H1 (cell line): ENCODE data around the gene RPS29. TPM values are rescaled to one million over a fixed set of nuclear protein-coding genes. Genes with fewer than 3 reads are reported as not detected.

ENCODE experiments used
- ASH2L ChIP-seq: fragments of 200-600, 300-600 bp; sonication (generic); IDR thresholded peaks from one replicate; pipeline ENCODE4 v1.7.1; 2017; ENCODE audit warnings: low read length
- ATF3 ChIP-seq: IDR thresholded peaks from 2 replicates; pipeline ENCODE4 v1.6.1; 2011; ENCODE audit warnings: low read depth, mild to moderate bottlenecking, low read length; ENCODE audit not compliant: insufficient read depth
- BCL11A ChIP-seq, 2 experiments: IDR thresholded peaks; one replicate each; pipeline ENCODE4 v1.6.1; 2011; ENCODE audit warnings: low read depth in 2 of 2, low read length in 2 of 2, mild to moderate bottlenecking in 2 of 2
- CBX8 ChIP-seq: fragments of 300-800, 300-1000 bp; sonication (generic); IDR thresholded peaks from 2 replicates; pipeline ENCODE4 v1.7.1; 2016; ENCODE audit warnings: low read depth, low read length, borderline replicate concordance
- CHD1 ChIP-seq: IDR thresholded peaks from 2 replicates; pipeline ENCODE4 v1.6.1; 2012; ENCODE audit warnings: low read depth, low read length, improper control_type of control experiment
- CHD2 ChIP-seq: IDR thresholded peaks from 2 replicates; pipeline ENCODE4 v1.6.1; 2012; ENCODE audit warnings: low read length, improper control_type of control experiment
- EGR1 ChIP-seq: IDR thresholded peaks from 2 replicates; pipeline ENCODE4 v1.6.1; 2011; ENCODE audit warnings: low read depth, low read length, borderline replicate concordance
- HDAC2 ChIP-seq, 2 experiments: fragments of 300-600 bp in 1 of 2; sonication (generic) in 1 of 2; IDR thresholded peaks; 2 replicates each; pipeline ENCODE4 v1.6.1; 2011 to 2012; ENCODE audit warnings: low read depth in 2 of 2, low read length in 2 of 2, mild to moderate bottlenecking in 2 of 2, moderate library complexity in 2 of 2, borderline replicate concordance in 1 of 2, inconsistent platforms in 1 of 2
- HDAC6 ChIP-seq: IDR thresholded peaks from one replicate; pipeline ENCODE4 v1.7.1; 2012; ENCODE audit warnings: low read depth, mild to moderate bottlenecking, inconsistent platforms, low read length, moderate library complexity
- JUN ChIP-seq: IDR thresholded peaks from 2 replicates; pipeline ENCODE4 v1.6.1; 2011; ENCODE audit warnings: low read depth, mild to moderate bottlenecking, improper control_type of control experiment, low read length
- KDM5A ChIP-seq: fragments of 200-600 bp; IDR thresholded peaks from 2 replicates; pipeline ENCODE4 v1.7.1; 2012; ENCODE audit warnings: mild to moderate bottlenecking, low read length, inconsistent platforms, mixed read lengths
- MAX ChIP-seq: IDR thresholded peaks from 2 replicates; pipeline ENCODE4 v1.6.1; 2012; ENCODE audit warnings: inconsistent platforms
- NANOG ChIP-seq: IDR thresholded peaks from 2 replicates; pipeline ENCODE4 v1.6.1; 2011; ENCODE audit warnings: low read length, low read depth, mild to moderate bottlenecking, inconsistent platforms; ENCODE audit not compliant: insufficient read depth, poor library complexity, severe bottlenecking
- POLR2AphosphoS5 ChIP-seq: IDR thresholded peaks from 2 replicates; pipeline ENCODE4 v1.6.1; 2011; ENCODE audit warnings: low read depth, low read length
- POU5F1 ChIP-seq: IDR thresholded peaks from 2 replicates; pipeline ENCODE4 v1.6.1; 2011; ENCODE audit warnings: low read depth, mild to moderate bottlenecking, low read length, moderate library complexity
- RXRA ChIP-seq: IDR thresholded peaks from 2 replicates; pipeline ENCODE4 v1.6.1; 2011; ENCODE audit warnings: low read depth, mild to moderate bottlenecking, low read length, moderate library complexity; ENCODE audit not compliant: insufficient read depth
- SIN3A ChIP-seq, 2 experiments: IDR thresholded peaks in 1 of 2; conservative IDR thresholded peaks in 1 of 2; 2 replicates each; pipeline ENCODE4 v1.6.1; 2011 to 2012; ENCODE audit warnings: low read length in 2 of 2, improper control_type of control experiment in 1 of 2, low read depth in 1 of 2, mild to moderate bottlenecking in 1 of 2
- SP4 ChIP-seq: IDR thresholded peaks from 2 replicates; pipeline ENCODE4 v1.6.1; 2012; ENCODE audit warnings: low read length, inconsistent platforms
- SRF ChIP-seq: IDR thresholded peaks from 2 replicates; pipeline ENCODE4 v1.6.1; 2011; ENCODE audit warnings: mild to moderate bottlenecking, low read depth, low read length, moderate library complexity
- TEAD4 ChIP-seq: IDR thresholded peaks from 2 replicates; pipeline ENCODE4 v1.6.1; 2012; ENCODE audit warnings: low read depth, low read length, inconsistent platforms, mixed read lengths
- USF2 ChIP-seq: IDR thresholded peaks from 2 replicates; pipeline ENCODE4 v1.6.1; 2011; ENCODE audit warnings: low read length, improper control_type of control experiment
- ZNF274 ChIP-seq: IDR thresholded peaks from 2 replicates; pipeline ENCODE4 v1.7.0; 2012; ENCODE audit warnings: low read length, borderline replicate concordance; ENCODE audit errors: extremely low read depth
- polyA plus RNA-seq, 7 experiments: library from polyadenylated mRNA; depleted of rRNA in 3 of 7; stranded (reverse) in 5 of 7; unstranded in 2 of 7; fragments of >200 nt in 5 of 7; fragments of 200-250 nt in 2 of 7; gene quantifications; 1 replicate in 5 of 7; 2 replicates in 1 of 7; 4 replicates in 1 of 7; pipeline versions ENCODE4 v1.2.1 to v1.2.3, GENCODE V29; 2011 to 2013; ENCODE audit warnings: missing spikeins in 2 of 7, mixed read lengths in 2 of 7
- total RNA-seq: library from RNA; stranded (reverse); fragmentation: NEBNext Ultra II Directional; extraction: Animal tissue kit (Norgen Biotek cat#: 25700); gene quantifications from 2 replicates; pipeline ENCODE4 v1.2.1, GENCODE V29; 2021

RPS29 gene
- total and polyA plus RNA-seq, 2 of the 8 experiments (the other 6 are each of a cell fraction or from before 2014, with no cell fraction given), result 2,193 to 23,165 TPM

- TF ChIP-seq POLR2AphosphoS5 (peak; percentile 90), NANOG (no peak), ATF3 (peak; percentile 30; the same call in 1 of the 2 replicates), POU5F1 (no peak), HDAC2 (IDR thresholded peaks at IDR 0.05; ENCODE audit: borderline replicate concordance in 1 of 2, low read depth in 2 of 2, low read length in 2 of 2) (no peak), SIN3A (conservative IDR thresholded peaks at IDR 0.05 in 1 of 2, IDR thresholded peaks at IDR 0.05 in 1 of 2; ENCODE audit: low read depth in 1 of 2, low read length in 2 of 2) (0 out of 4 replicates have a peak, but pooled peaks of 1 of the 2 experiments have one; percentile 27), CHD2 (no peak), ZNF274 (no peak), CBX8 (no peak), EGR1 (no peak), CHD1 (no peak; the same call in 1 of the 2 replicates), RXRA (no peak), USF2 (no peak), SP4 (no peak; the same call in 1 of the 2 replicates), ASH2L (peak; percentile 77), HDAC6 (no peak), KDM5A (no peak), BCL11A (IDR thresholded peaks at IDR 0.05; ENCODE audit: low read depth in 2 of 2, low read length in 2 of 2) (no peak), TEAD4 (peak; percentile 27; the same call in 1 of the 2 replicates), SRF (no peak), MAX (peak; percentile 62), JUN (peak; percentile 98)
Observed at GRCh38 chr14:49585803-49586672, at the start of gene RPS29 (continued).
